ENCODE measurements around the gene AFF2. TPM values are rescaled to one million over a fixed set of nuclear protein-coding genes. Genes with fewer than 3 reads are reported as not detected.

Gene AFF2
- 1 to 10 TPM in 1 of 2 experiments, under 1 TPM in 1; 0.90 to 1.0 TPM for total RNA-seq
- polyA plus RNA-seq = under 1 TPM in 1 of 2 donors, not detected in 1; 0.03 TPM

DNA sequence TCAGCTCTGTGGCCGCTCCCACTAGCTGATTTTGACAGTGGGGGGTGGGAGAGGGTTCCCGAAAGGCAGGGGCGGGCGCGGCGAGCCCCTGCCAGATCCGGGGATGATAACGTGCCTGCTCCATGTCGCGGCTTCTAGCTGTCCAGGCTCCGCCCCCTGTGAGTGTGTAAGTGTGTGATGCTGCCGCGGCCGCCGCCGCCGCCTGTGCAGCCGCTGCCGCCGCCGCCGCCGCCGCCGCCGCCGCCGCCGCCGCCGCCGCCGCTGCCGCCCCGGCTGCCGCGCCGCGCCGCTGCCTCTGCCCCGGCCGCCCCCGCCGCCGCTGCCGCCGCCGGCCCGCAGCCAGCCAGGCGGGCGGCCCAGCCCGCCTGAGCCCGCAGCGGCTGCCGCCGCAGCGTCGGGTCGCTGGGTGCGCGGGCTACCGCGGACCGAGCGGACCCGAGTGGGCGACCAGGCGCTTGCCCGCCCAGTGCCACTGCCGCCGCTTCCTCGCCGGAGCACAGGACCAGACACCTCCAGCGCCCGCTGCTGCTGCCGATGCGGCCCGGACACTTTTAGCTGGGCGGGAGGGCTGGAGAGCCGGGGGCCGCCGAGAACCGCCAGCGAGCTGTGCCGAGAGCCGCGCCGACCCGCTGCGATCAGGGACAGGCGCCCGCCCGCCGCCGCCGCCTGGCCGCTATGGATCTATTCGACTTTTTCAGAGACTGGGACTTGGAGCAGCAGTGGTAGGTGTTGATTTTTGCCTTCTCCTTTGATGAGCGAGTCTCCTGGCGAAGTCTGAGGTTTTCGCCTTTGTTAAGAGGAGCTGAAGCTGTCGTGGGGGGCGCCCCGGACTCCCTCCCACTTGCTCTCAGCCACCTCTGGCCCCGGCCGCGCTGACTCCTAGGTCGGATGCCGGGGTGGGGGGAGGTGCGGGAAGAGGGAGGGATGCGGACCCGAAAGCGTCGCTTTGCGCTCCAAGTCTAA, at the start of gene AFF2:
Gene AFF2, plus strand, starts transcription at position 195 of the 963 bp plus-strand sequence. Its CDS starts 481 bp downstream, at position 676.
- Histone ChIP-seq H3K36me3 (ENCODE audit: insufficient read depth, low read length) (no peaks in the 10 kb centered on the region), H3K27me3 (ENCODE audit: insufficient read depth, low read length) (no peaks in the 10 kb centered on the region), H3K9me3 (ENCODE audit: control insufficient read depth in 1 of 2, low read length in 2 of 2) (no peaks in the 10 kb centered on the region), H3K4me3 (ENCODE audit: low read length in 2 of 2) (peak within 1 kb of the TSS in 1 of 2 donors; percentile 43), H3K4me1 (ENCODE audit: insufficient read depth, low read length) (peaks cover 5% of the 10 kb centered on the region), H3K27ac (ENCODE audit: low read depth, low read length) (no peak within 1 kb of the TSS)
- H3K9me3 Mint-ChIP-seq = no peaks in the 10 kb centered on the region
- peak; percentile 18 to 39 (median 34) for DNase-seq
- no peaks in the 10 kb centered on the region for H3K36me3 Mint-ChIP-seq
- peaks cover 0 to 3% of the 10 kb centered on the region in 2 donors for H3K27me3 Mint-ChIP-seq
- intact Hi-C loops (cut with micrococcal nuclease) = no loop called here
- POLR2A ChIA-PET (ENCODE audit: partially characterized antibody) = no interaction called here
- H3K4me3 Mint-ChIP-seq = peak within 1 kb of the TSS; percentile 76 to 89 (median 82)
- no peak within 1 kb of the TSS for H3K27ac Mint-ChIP-seq
- CTCF ChIA-PET (ENCODE audit: partially characterized antibody) = no interaction called here
- peaks cover 6 to 23% (median 7%) of the 10 kb centered on the region in 4 donors for H3K4me1 Mint-ChIP-seq

DNA sequence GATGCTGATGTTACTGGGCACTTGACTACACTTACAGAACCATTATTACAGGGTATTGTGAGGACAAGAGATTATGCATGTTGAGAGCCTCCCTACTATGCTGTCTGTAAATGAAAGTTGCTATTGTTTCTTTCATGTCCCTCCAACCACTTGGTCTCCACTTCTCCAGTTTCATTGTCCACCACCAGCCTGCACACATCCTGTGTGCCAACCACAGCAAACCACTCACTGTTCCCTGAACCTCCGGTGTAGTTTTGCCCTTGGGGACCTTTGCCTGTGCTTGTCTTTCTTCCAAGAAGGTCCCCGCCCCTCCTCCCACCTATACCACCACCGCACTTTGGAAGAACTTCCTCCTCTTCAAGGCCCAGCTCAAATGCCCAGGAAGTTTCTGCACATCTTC, 43.1 kb upstream of the AFF2 start:
- Mint-ChIP-seq H3K36me3 (no peaks in the 10 kb centered on the region), H3K27me3 (no peaks in the 10 kb centered on the region), H3K27ac (no peak overlapping the region), H3K9me3 (peaks cover 0 to 2% (median 0%) of the 10 kb centered on the region in 8 donors), H3K4me3 (no peak overlapping the region), H3K4me1 (no peaks in the 10 kb centered on the region)
- Histone ChIP-seq H3K9me3 (ENCODE audit: control insufficient read depth in 1 of 2, low read length in 2 of 2) (no peaks in the 10 kb centered on the region), H3K4me3 (ENCODE audit: low read length in 2 of 2) (no peak overlapping the region), H3K4me1 (ENCODE audit: insufficient read depth, low read length) (no peaks in the 10 kb centered on the region), H3K27ac (ENCODE audit: low read depth, low read length) (no peak overlapping the region), H3K36me3 (ENCODE audit: insufficient read depth, low read length) (no peaks in the 10 kb centered on the region), H3K27me3 (ENCODE audit: insufficient read depth, low read length) (no peaks in the 10 kb centered on the region)
- ChIA-PET POLR2A (ENCODE audit: partially characterized antibody) (no interaction called here), CTCF (ENCODE audit: partially characterized antibody) (no interaction called here)
- intact Hi-C loops (cut with micrococcal nuclease) = no loop called here
- no peak for DNase-seq

DNA sequence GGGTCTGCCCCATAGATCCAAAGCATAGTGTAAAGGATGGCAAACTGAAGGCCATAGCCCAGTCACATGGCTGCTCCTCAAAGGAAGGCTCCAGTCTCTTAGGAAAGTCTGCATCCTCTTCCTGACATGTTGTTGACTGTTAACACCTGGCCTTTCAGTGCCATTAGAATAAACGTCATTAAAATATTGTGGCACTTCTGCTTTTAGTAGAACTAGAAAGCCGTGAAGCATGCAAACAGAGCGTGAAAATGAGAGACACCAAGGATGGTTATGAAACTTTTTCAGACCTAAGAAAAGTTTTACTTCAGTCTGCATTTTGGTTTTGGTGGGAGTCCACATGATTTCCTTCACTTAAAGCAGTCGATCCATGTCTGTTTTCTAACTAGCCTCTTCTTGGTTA, 41.1 kb upstream of the AFF2 start:
- Histone ChIP-seq H3K36me3 (ENCODE audit: insufficient read depth, low read length) (no peaks in the 10 kb centered on the region), H3K27me3 (ENCODE audit: insufficient read depth, low read length) (no peaks in the 10 kb centered on the region), H3K9me3 (ENCODE audit: control insufficient read depth in 1 of 2, low read length in 2 of 2) (no peaks in the 10 kb centered on the region), H3K27ac (ENCODE audit: low read depth, low read length) (no peak overlapping the region), H3K4me1 (ENCODE audit: insufficient read depth, low read length) (no peaks in the 10 kb centered on the region), H3K4me3 (ENCODE audit: low read length in 2 of 2) (no peak overlapping the region)
- Mint-ChIP-seq H3K4me3 (no peak overlapping the region), H3K9me3 (peaks cover 0 to 2% (median 0%) of the 10 kb centered on the region in 8 donors), H3K27ac (no peak overlapping the region), H3K4me1 (peaks cover 0 to 7% (median under 1%) of the 10 kb centered on the region in 4 donors), H3K27me3 (no peaks in the 10 kb centered on the region), H3K36me3 (no peaks in the 10 kb centered on the region)
- intact Hi-C loops (cut with micrococcal nuclease) = no loop called here
- CTCF ChIA-PET (ENCODE audit: partially characterized antibody) = no interaction called here
- POLR2A ChIA-PET (ENCODE audit: partially characterized antibody) = no interaction called here
- DNase-seq = no peak

DNA sequence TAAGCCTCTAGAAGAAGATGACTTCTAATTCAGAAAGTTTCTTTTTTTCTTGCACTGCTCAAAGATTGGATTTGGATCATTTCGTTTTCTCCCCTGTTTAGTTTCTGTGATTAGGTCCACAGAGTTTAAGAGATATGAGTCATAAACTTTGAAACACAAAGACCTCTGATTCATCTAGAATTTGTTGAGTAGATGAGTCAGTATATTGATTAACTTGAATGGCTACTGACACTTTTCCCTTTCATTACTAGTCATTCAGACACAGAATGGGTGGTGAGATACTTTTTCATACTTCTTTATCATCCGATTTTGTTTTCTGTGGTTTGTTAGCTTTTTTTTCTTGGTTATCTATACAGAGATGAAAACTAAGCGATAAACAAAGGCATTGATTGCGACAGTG, 34.1 kb upstream of the AFF2 start:
- intact Hi-C loops (cut with micrococcal nuclease) = no loop called here
- Mint-ChIP-seq H3K27me3 (no peaks in the 10 kb centered on the region), H3K4me3 (no peak overlapping the region), H3K36me3 (no peaks in the 10 kb centered on the region), H3K4me1 (peaks cover 0 to 7% (median 2%) of the 10 kb centered on the region in 4 donors), H3K9me3 (peaks cover 0 to 4% (median 0%) of the 10 kb centered on the region in 8 donors), H3K27ac (no peak overlapping the region)
- no peak overlapping the region for H3K4me3 ChIP-seq (ENCODE audit: low read length in 2 of 2)
- no peaks in the 10 kb centered on the region for H3K9me3 ChIP-seq (ENCODE audit: control insufficient read depth in 1 of 2, low read length in 2 of 2)
- H3K36me3 ChIP-seq (ENCODE audit: insufficient read depth, low read length) = no peaks in the 10 kb centered on the region
- H3K27me3 ChIP-seq (ENCODE audit: insufficient read depth, low read length) = no peaks in the 10 kb centered on the region
- H3K4me1 ChIP-seq (ENCODE audit: insufficient read depth, low read length) = no peaks in the 10 kb centered on the region
- CTCF ChIA-PET (ENCODE audit: partially characterized antibody) = no interaction called here
- POLR2A ChIA-PET (ENCODE audit: partially characterized antibody) = no interaction called here
- DNase-seq = no peak
- H3K27ac ChIP-seq (ENCODE audit: low read depth, low read length) = no peak overlapping the region

DNA sequence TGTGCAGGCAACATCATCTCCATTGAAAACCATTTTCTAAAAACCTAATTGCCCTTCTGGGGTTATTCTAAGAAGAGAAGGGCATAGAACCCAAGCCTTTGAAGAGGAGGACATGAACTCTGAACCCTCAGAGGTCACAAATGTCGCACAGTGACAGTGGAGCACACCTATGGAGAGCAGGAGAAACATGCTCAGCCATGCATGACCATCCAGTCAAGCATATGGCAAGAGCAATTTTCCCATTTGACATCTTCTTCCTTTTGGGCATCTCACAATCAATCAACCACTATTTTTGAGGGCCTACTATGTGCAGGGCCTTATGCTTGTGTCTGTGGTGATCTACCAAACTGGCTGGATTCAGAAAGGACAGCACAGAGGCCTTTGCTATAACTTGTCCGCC, 30.1 kb upstream of the AFF2 start:
- peaks cover 0 to 4% (median 0%) of the 10 kb centered on the region in 8 donors for H3K9me3 Mint-ChIP-seq

DNA sequence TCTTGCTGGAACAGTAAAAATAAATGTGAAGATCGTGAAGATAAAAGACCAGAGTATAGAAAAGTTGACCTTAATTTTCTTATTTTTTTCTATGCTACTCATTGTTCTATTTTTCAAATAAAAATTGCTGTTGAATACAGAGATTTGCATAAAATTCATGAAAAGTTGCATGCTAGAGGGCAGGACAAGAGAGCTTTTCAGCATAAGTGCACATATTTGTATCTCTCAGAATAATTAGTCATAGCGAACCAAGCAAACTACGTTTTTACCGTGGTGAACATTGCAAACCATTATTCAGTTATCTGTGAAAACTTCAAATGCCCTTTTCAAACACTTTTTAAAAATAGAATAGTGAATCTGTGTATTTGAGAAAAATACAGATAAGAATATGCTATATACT, 26.4 kb upstream of the AFF2 start:
- Mint-ChIP-seq H3K9me3 (peaks cover 0 to 1% (median 0%) of the 10 kb centered on the region in 8 donors), H3K27me3 (no peaks in the 10 kb centered on the region), H3K27ac (no peak overlapping the region), H3K4me3 (no peak overlapping the region), H3K36me3 (no peaks in the 10 kb centered on the region), H3K4me1 (peaks cover 0 to 6% (median under 1%) of the 10 kb centered on the region in 4 donors)
- Histone ChIP-seq H3K4me1 (ENCODE audit: insufficient read depth, low read length) (no peaks in the 10 kb centered on the region), H3K9me3 (ENCODE audit: control insufficient read depth in 1 of 2, low read length in 2 of 2) (no peaks in the 10 kb centered on the region), H3K27me3 (ENCODE audit: insufficient read depth, low read length) (no peaks in the 10 kb centered on the region), H3K36me3 (ENCODE audit: insufficient read depth, low read length) (no peaks in the 10 kb centered on the region), H3K27ac (ENCODE audit: low read depth, low read length) (no peak overlapping the region), H3K4me3 (ENCODE audit: low read length in 2 of 2) (no peak overlapping the region)
- intact Hi-C loops (cut with micrococcal nuclease) = no loop called here
- ChIA-PET POLR2A (ENCODE audit: partially characterized antibody) (no interaction called here), CTCF (ENCODE audit: partially characterized antibody) (no interaction called here)
- DNase-seq = no peak

More for the DNA sequence above, 30.1 kb upstream of the AFF2 start:
- Histone ChIP-seq H3K36me3 (ENCODE audit: insufficient read depth, low read length) (no peaks in the 10 kb centered on the region), H3K4me1 (ENCODE audit: insufficient read depth, low read length) (no peaks in the 10 kb centered on the region), H3K27ac (ENCODE audit: low read depth, low read length) (no peak overlapping the region), H3K4me3 (ENCODE audit: low read length in 2 of 2) (no peak overlapping the region), H3K9me3 (ENCODE audit: control insufficient read depth in 1 of 2, low read length in 2 of 2) (no peaks in the 10 kb centered on the region), H3K27me3 (ENCODE audit: insufficient read depth, low read length) (no peaks in the 10 kb centered on the region)
- ChIA-PET POLR2A (ENCODE audit: partially characterized antibody) (no interaction called here), CTCF (ENCODE audit: partially characterized antibody) (no interaction called here)
- Mint-ChIP-seq H3K4me3 (no peak overlapping the region), H3K27ac (no peak overlapping the region), H3K36me3 (no peaks in the 10 kb centered on the region), H3K4me1 (peaks cover 0 to 4% (median 0%) of the 10 kb centered on the region in 4 donors), H3K27me3 (no peaks in the 10 kb centered on the region)
- no peak for DNase-seq
- intact Hi-C loops (cut with micrococcal nuclease) = no loop called here

DNA sequence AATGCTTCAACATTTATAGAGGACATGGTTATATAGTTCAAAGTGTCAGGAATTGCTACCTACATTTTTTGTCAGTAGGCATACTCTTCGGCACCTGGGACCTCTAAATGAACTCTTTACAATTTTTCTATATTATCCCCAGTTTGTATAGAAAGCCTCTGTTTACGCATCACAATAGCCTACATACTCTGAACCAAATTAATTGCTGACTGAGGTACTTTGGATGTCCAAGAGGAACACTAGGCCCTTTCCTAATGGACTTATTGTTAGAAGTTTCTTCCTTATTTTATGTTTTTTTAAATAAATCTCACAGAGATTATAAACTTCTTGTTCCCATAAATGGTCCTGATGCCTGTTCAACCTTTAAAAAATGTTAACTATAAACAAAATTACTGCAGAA, 8.4 kb upstream of the AFF2 start:
- intact Hi-C loops (cut with micrococcal nuclease) = no loop called here
- Mint-ChIP-seq H3K4me1 (peaks cover 0 to 3% (median 1%) of the 10 kb centered on the region in 4 donors), H3K9me3 (no peaks in the 10 kb centered on the region), H3K36me3 (no peaks in the 10 kb centered on the region), H3K27ac (no peak overlapping the region), H3K4me3 (no peak overlapping the region), H3K27me3 (no peaks in the 10 kb centered on the region)
- DNase-seq = no peak
- H3K4me1 ChIP-seq (ENCODE audit: insufficient read depth, low read length) = no peaks in the 10 kb centered on the region
- ChIA-PET CTCF (ENCODE audit: partially characterized antibody) (no interaction called here), POLR2A (ENCODE audit: partially characterized antibody) (no interaction called here)
- H3K27ac ChIP-seq (ENCODE audit: low read depth, low read length) = no peak overlapping the region
- H3K36me3 ChIP-seq (ENCODE audit: insufficient read depth, low read length) = no peaks in the 10 kb centered on the region
- H3K27me3 ChIP-seq (ENCODE audit: insufficient read depth, low read length) = no peaks in the 10 kb centered on the region
- H3K4me3 ChIP-seq (ENCODE audit: low read length in 2 of 2) = no peak overlapping the region
- no peaks in the 10 kb centered on the region for H3K9me3 ChIP-seq (ENCODE audit: control insufficient read depth in 1 of 2, low read length in 2 of 2)

Data from CD4-positive, alpha-beta memory T cell (primary cell).